Bone marrow (tissue), 2 donors: ENCODE results near the gene MAGI1.

Source experiments
- DNase-seq, 2 donors: peaks; one replicate each; lab custom pipeline; 2025; lab: John Stamatoyannopoulos, UW

The MAGI1 gene

DNA sequence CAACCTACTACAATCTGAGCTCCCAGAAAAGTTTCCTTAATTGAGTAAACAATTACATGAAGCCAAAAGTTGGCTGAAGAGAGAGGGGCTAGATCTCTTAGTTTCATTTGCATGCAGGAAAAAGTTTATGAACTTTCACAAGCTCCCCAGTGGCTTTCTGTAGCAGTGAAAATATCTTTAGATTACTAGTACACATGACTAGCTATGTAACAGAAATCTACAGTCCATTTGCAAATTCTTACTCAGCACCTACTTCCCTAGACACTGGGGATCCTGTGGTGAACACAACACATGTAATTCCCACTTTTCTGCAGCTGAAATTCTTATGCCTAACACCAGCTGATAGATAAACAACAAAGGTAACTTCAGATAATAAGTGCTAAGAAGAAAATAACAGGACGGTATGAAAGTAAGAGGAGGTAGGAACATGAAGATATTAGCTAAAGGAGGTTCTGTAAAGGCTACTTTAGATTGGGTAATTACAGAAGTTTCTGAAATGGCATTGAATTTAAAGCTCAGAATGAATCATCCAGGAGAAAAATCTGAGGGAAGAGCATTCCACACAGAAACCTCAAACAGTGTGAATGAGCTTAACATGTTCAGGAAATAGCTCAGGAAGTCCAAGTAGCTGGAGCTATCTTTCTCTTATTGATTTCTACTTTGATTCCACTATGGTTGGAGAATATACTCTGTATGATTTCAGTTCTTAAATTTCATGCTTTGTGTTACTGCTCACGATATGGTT, 204.8 kb downstream of the MAGI1 start:
- no peak for DNase-seq

- no peak for DNase-seq
Measured at GRCh38 chr3:65831733-65832425, 206.8 kb downstream of the MAGI1 start.

- no peak for DNase-seq
Measured at GRCh38 chr3:65830948-65831732, 207.6 kb downstream of the MAGI1 start.

- no peak for DNase-seq
Measured at GRCh38 chr3:65829228-65829627, 209.5 kb downstream of the MAGI1 start.

- DNase-seq: no peak
Measured at GRCh38 chr3:65828706-65829105, 210.0 kb downstream of the MAGI1 start.

DNA sequence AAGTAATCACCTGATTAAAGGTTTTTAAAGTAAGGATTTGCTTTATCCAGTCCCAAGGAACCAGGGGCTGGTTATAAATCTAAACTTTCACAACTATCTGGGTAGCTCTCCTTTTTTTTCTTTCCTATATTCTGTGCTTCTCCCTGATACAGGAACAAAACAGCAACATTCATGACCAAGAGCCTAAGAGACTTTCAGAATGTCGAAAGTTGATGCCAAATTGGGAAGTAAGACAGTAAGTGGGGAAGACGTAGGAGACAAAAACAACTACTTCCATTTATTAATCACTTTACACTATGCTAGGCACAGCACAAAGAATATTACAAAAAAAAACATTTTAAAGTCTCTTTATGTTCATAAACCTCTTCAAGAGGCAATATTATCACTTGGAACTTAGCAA, 211.6 kb downstream of the MAGI1 start:
- no peak for DNase-seq

DNA sequence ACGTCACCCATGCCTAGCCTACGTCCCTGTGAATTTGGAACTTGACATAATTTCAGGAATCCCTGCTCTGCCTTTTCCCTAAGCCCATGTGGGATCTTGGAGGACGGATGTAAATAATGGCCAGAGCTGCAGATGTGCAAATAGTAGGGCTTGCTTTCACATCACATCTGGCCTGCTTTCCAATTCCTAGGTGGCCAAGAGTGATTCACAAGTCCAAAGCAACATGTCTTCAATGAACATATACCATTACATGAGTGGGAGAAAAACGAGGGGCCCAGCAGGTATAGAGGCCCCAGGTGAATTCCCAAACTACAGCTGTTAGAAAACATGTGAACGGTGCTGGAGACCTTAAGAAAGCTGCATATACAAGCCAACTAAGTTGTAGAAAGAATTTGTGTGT, 214.6 kb downstream of the MAGI1 start:
- no peak for DNase-seq

DNA sequence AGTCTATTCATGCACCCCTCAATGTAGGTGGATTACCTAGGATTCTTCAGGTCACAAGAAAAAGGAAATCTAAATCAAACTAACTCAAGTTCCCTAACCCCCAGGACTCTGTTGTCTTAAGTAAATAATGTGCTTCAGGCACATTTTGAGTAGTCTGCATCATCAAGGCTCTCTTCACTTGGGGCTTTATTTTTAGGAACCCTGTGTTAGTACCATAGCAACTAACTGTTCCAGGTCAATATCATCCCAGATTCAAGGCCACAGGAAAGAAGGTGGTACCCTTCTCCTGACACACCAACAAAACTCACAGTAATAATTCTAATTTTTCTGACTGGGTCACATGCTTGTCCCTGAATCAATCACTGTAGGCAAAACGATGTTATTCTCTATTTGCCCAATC, 218.1 kb downstream of the MAGI1 start:
- no peak for DNase-seq

DNA sequence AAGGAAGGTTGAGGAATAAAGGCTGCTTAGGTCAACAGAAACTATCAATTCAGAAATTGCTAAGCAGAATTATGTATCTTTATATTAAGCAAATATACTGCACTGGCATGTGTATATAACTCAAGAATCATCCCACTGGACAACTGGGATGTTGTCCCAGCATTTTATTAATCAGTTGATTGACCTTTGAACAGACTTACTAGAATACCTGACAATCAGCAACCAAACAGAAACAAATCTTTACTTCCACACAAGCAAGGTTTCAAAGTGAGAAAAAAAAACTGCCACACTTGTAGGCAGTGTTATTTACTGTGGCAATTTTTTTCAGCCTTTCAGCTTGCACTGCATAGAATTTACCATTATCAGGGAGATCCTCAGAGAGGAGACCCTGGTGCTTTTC, 218.8 kb downstream of the MAGI1 start:
- no peak for DNase-seq

GRCh38 chr3:65817553-65818126, 221.1 kb downstream of the MAGI1 start:
- DNase-seq: no peak

- DNase-seq: no peak
Measured at GRCh38 chr3:65816208-65816607, 222.5 kb downstream of the MAGI1 start.

GRCh38 chr3:65814845-65815578, 223.7 kb downstream of the MAGI1 start:
- DNase-seq: no peak

DNA sequence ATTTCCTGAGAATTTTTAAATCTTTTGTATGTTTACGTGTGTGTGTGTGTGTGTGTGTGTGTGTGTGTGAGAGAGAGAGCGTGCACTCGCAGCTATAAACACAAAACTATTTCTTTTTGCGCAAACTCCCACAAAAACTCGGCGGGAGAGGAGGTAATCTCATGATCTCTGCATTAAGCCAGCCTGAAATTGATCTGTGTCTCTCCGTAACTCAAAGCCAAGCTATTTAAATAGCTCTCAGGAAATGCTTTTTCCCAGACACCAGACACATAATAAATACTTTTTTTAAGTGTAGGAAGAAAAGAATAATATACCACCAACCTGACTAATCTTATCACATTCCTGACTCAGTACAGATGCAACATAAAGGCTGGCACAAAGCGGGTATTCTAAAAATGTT, 226.8 kb downstream of the MAGI1 start:
- DNase-seq: no peak

GRCh38 chr3:65811086-65811761, 227.5 kb downstream of the MAGI1 start:
- DNase-seq: no peak

DNA sequence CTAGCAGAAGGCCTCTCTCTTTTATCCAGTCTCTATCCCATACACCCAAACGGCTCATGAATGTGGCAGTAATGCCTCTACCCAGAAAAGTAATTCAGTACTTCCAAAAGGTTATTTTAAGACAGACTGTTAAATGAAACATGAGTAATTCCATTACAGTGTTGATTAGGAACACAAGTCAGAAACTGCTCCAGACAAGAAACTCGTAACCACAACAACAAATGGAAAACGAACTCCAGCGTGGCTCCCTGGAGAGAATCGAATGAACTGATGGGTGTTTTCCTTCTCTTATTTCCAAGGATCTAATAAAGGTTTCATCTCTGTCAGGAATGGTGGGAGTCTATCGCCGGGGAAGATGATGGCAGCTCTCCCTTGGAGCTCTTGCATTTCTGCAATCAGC, 228.4 kb downstream of the MAGI1 start:
- DNase-seq: no peak

DNA sequence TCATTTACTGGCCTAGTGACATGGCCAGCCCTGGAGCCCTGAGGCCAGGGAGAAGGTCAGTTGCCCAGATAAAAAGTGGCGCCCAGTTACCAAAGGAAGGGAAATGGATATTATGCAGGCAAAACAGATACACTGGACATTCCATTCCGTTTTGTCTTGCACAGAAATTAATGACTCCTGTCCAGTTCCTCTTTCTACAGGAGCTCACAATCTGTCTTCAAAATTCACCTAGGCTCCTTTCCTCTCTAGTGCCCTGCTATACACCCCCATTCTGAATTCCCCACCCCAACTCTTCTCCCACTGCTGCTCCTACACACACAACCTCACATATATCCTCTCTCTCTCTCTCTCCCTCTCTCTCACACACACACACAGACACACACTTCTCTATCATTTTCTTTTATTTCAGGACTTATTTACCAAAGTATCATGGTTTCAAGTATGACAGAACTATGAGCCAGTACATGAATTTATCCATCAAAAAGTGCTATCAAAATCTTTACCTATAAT, 229.0 kb downstream of the MAGI1 start:
- no peak for DNase-seq

GRCh38 chr3:65808824-65809223, 229.9 kb downstream of the MAGI1 start:
- no peak for DNase-seq

- DNase-seq: no peak
Measured at GRCh38 chr3:65808407-65808806, 230.3 kb downstream of the MAGI1 start.

DNA sequence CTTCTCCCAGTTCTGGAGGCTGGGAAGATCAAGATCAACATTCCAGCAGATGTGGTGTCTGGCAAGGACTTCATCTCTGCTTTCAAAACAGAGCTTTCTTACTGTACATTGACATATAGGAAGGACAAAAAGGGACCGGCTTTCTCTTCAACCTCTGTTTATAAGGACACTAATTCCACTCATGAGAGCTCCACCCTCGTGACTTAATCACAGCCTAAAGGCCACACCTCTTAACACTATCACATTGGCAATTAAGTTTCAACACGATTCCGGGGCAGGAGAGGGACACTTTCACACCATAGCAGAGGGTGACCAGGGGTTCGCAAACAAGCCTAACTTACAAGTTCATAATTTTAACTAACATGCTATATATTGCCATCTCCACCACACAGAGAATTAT, 231.5 kb downstream of the MAGI1 start:
- no peak for DNase-seq

DNA sequence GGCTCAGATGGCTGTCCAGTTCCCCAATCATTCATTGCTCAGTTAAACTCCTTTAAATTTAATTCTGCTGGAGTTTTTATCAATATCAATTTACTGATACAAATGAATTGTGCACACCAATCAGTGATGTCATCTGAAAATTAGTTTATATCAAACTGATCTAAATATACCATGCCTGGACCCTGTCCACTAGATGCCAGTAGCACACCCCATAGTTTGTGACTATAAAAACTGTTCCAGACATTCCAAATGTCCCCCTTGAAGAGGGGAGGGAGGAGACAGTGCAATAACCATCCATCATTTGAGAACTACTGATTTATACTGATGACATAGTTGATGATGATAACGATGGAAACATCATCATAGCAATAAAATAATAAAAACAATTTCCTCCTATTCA, 232.1 kb downstream of the MAGI1 start:
- no peak for DNase-seq

GRCh38 chr3:65796676-65797075, 242.0 kb downstream of the MAGI1 start:
- DNase-seq: no peak
